Liver (tissue), 9 donors: Measurements from ENCODE around the gene GSTO2. TPM values are rescaled to one million over a fixed set of nuclear protein-coding genes. Genes with fewer than 3 reads are reported as not detected.

ENCODE experiments used
- DNase-seq: peaks from one replicate; pipeline ENCODE4 v3.0.0-alpha.2; 2017; ENCODE audit warnings: low spot score
- H3K27ac ChIP-seq, 2 donors: one replicate each; pipeline ENCODE4 v1.7.0; 2013; ENCODE audit warnings: inconsistent platforms in 2 of 2, low read length in 2 of 2, control low read depth in 1 of 2, low read depth in 1 of 2, mild to moderate bottlenecking in 1 of 2
- H3K27me3 ChIP-seq, 4 donors: one replicate each; pipeline versions ENCODE4 v1.6.1 to v1.7.0; 2013; ENCODE audit warnings: low read length in 3 of 4, inconsistent platforms in 1 of 4, mild to moderate bottlenecking in 1 of 4, moderate library complexity in 1 of 4; ENCODE audit not compliant: control insufficient read depth in 4 of 4, insufficient read depth in 4 of 4
- H3K36me3 ChIP-seq, 4 donors: one replicate each; pipeline versions ENCODE4 v1.6.1 to v1.7.0; 2013; ENCODE audit warnings: low read length in 3 of 4, mild to moderate bottlenecking in 3 of 4, low read depth in 1 of 4, moderate library complexity in 1 of 4; ENCODE audit not compliant: control insufficient read depth in 4 of 4, insufficient read depth in 3 of 4
- H3K4me1 ChIP-seq, 4 donors: one replicate each; pipeline versions ENCODE4 v1.6.1 to v1.7.0; 2013; ENCODE audit warnings: low read length in 3 of 4, mild to moderate bottlenecking in 3 of 4, moderate library complexity in 1 of 4; ENCODE audit not compliant: control insufficient read depth in 4 of 4, insufficient read depth in 4 of 4
- H3K4me3 ChIP-seq, 3 donors: one replicate each; pipeline versions ENCODE4 v1.6.1 to v1.7.0; 2013; ENCODE audit warnings: low read length in 3 of 3, control low read depth in 1 of 3, low read depth in 1 of 3, mild to moderate bottlenecking in 1 of 3
- H3K9ac ChIP-seq, 2 donors: one replicate each; pipeline ENCODE4 v1.7.0; 2013; ENCODE audit warnings: low read length in 2 of 2, mild to moderate bottlenecking in 2 of 2, moderate library complexity in 2 of 2, control low read depth in 1 of 2, low read depth in 1 of 2
- H3K9me3 ChIP-seq, 4 donors: one replicate each; pipeline versions ENCODE4 v1.6.1 to v1.7.0; 2013; ENCODE audit warnings: low read length in 3 of 4; ENCODE audit not compliant: control insufficient read depth in 4 of 4
- ATF3 ChIP-seq: IDR thresholded peaks from 2 replicates; pipeline ENCODE4 v1.6.1; 2016; ENCODE audit warnings: antibody characterized with exemption
- CTCF ChIP-seq: fragments of 150-350 bp; IDR thresholded peaks from 2 replicates; pipeline ENCODE4 v1.5.1; 2017; ENCODE audit warnings: improper control_type of control experiment, low read depth, low read length; ENCODE audit not compliant: missing input control
- EGR1 ChIP-seq, 2 donors: IDR thresholded peaks; 2 replicates each; pipeline ENCODE4 v1.6.1; 2016 to 2018; ENCODE audit warnings: antibody characterized with exemption in 2 of 2, low read depth in 2 of 2
- FOXA1 ChIP-seq: IDR thresholded peaks from 2 replicates; pipeline ENCODE4 v1.6.1; 2016; ENCODE audit warnings: antibody characterized with exemption
- FOXA2 ChIP-seq: IDR thresholded peaks from 2 replicates; pipeline ENCODE4 v1.6.1; 2016; ENCODE audit warnings: antibody characterized with exemption
- GABPA ChIP-seq, 2 donors: IDR thresholded peaks in 1 of 2; conservative IDR thresholded peaks in 1 of 2; 2 replicates each; pipeline ENCODE4 v1.6.1; 2016; ENCODE audit warnings: antibody characterized with exemption in 2 of 2, mild to moderate bottlenecking in 1 of 2, moderate library complexity in 1 of 2
- HNF4A ChIP-seq, 2 donors: conservative IDR thresholded peaks; 2 replicates each; pipeline ENCODE4 v1.6.1; 2016; ENCODE audit warnings: antibody characterized with exemption in 2 of 2, mild to moderate bottlenecking in 2 of 2
- HNF4G ChIP-seq: IDR thresholded peaks from 2 replicates; pipeline ENCODE4 v1.6.1; 2016; ENCODE audit warnings: antibody characterized with exemption
- JUND ChIP-seq, 2 donors: IDR thresholded peaks; 2 replicates each; pipeline ENCODE4 v1.6.1; 2016; ENCODE audit warnings: antibody characterized with exemption in 2 of 2
- MAX ChIP-seq: IDR thresholded peaks from 2 replicates; pipeline ENCODE4 v1.6.1; 2016; ENCODE audit warnings: antibody characterized with exemption
- NR2F2 ChIP-seq: IDR thresholded peaks from 2 replicates; pipeline ENCODE4 v1.6.1; 2016; ENCODE audit warnings: antibody characterized with exemption
- RAD21 ChIP-seq, 2 donors: IDR thresholded peaks; 2 replicates each; pipeline ENCODE4 v1.6.1; 2016; ENCODE audit warnings: antibody characterized with exemption in 2 of 2, mild to moderate bottlenecking in 2 of 2
- REST ChIP-seq: IDR thresholded peaks from 2 replicates; pipeline ENCODE4 v1.6.1; 2016; ENCODE audit warnings: antibody characterized with exemption, mild to moderate bottlenecking
- RXRA ChIP-seq, 2 donors: IDR thresholded peaks; 2 replicates each; pipeline ENCODE4 v1.6.1; 2017 to 2018; ENCODE audit warnings: antibody characterized with exemption in 2 of 2, mild to moderate bottlenecking in 1 of 2
- SP1 ChIP-seq: IDR thresholded peaks from 2 replicates; pipeline ENCODE4 v1.6.1; 2018; ENCODE audit warnings: antibody characterized with exemption, mild to moderate bottlenecking
- TAF1 ChIP-seq: conservative IDR thresholded peaks from 2 replicates; pipeline ENCODE4 v1.6.1; 2016; ENCODE audit warnings: antibody characterized with exemption, mild to moderate bottlenecking
- YY1 ChIP-seq: IDR thresholded peaks from 2 replicates; pipeline ENCODE4 v1.6.1; 2016; ENCODE audit warnings: antibody characterized with exemption, mild to moderate bottlenecking
- WGBS: extraction: QIAGEN DNeasy Blood & Tissue Kit; methylation state at CpG from one replicate; pipeline ENCODE4 v1.1.7; 2013; 5-methylcytosine and 5-hydroxymethylcytosine counted together
- polyA plus RNA-seq, 2 donors: library from polyadenylated mRNA; stranded (reverse) in 1 of 2; unstranded in 1 of 2; fragments of 200-250 nt in 1 of 2; fragments of >200 nt in 1 of 2; fragmentation: Nextera tagmentation in 1 of 2; extraction: Ambion mirVana in 1 of 2; gene quantifications; one replicate each; pipeline versions ENCODE4 v1.2.1 to v1.2.3, GENCODE V29; 2013 to 2015
- total RNA-seq, 2 donors: library from RNA; depleted of rRNA; stranded (reverse); fragments of >200 nt; gene quantifications; one replicate each; pipeline ENCODE4 v1.2.3, GENCODE V29; 2014
- TF ChIP-seq, protein P1 (sequence below): IDR thresholded peaks from 2 replicates; pipeline ENCODE4 v1.6.1; 2016; ENCODE audit warnings: antibody characterized with exemption
- donor health status: healthy.
- donor health status: healthy.
- donor health status: healthy.
- donor health status: healthy.
- donor health status: healthy.

The GSTO2 gene
- total and polyA plus RNA-seq, 4 donors: 1.0 to 4.6 (median 1.7) TPM

GRCh38 chr10:104299031-104299904 lies 30.3 kb downstream of the GSTO2 start:
- Histone ChIP-seq H3K27ac (peak overlapping the region; percentile 70 to 75), H3K36me3 (no peaks in the 10 kb centered on the region), H3K9me3 (no peaks in the 10 kb centered on the region), H3K4me1 (peaks cover 0 to 6% (median 3%) of the 10 kb centered on the region in 4 donors), H3K9ac (no peak overlapping the region), H3K27me3 (no peaks in the 10 kb centered on the region), H3K4me3 (no peak overlapping the region)
- TF ChIP-seq SP1: peak; percentile 47
- TF ChIP-seq FOXA1: no peak
- TF ChIP-seq RXRA (IDR thresholded peaks at IDR 0.05): peak; percentile 10 to 34
- no peak for TF ChIP-seq EGR1 (IDR thresholded peaks at IDR 0.05; ENCODE audit: low read depth in 2 of 2)
- no peak for TF ChIP-seq GABPA (IDR thresholded peaks at IDR 0.05 in 1 of 2, conservative IDR thresholded peaks at IDR 0.05 in 1 of 2)
- no peak for TF ChIP-seq HNF4G
- peak in 1 of 2 donors; percentile 5 for TF ChIP-seq JUND (IDR thresholded peaks at IDR 0.05)
- TF ChIP-seq CTCF: no peak
- TF ChIP-seq REST: peak; percentile 11
- TF ChIP-seq TAF1: no peak
- TF ChIP-seq YY1: no peak
- no peak for TF ChIP-seq HNF4A (conservative IDR thresholded peaks at IDR 0.05)
- TF ChIP-seq MAX: no peak
- TF ChIP-seq, protein P1, sequence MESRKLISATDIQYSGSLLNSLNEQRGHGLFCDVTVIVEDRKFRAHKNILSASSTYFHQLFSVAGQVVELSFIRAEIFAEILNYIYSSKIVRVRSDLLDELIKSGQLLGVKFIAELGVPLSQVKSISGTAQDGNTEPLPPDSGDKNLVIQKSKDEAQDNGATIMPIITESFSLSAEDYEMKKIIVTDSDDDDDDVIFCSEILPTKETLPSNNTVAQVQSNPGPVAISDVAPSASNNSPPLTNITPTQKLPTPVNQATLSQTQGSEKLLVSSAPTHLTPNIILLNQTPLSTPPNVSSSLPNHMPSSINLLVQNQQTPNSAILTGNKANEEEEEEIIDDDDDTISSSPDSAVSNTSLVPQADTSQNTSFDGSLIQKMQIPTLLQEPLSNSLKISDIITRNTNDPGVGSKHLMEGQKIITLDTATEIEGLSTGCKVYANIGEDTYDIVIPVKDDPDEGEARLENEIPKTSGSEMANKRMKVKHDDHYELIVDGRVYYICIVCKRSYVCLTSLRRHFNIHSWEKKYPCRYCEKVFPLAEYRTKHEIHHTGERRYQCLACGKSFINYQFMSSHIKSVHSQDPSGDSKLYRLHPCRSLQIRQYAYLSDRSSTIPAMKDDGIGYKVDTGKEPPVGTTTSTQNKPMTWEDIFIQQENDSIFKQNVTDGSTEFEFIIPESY: no peak
- TF ChIP-seq RAD21 (IDR thresholded peaks at IDR 0.05): no peak
- TF ChIP-seq ATF3: no peak
- peak; percentile 27 for TF ChIP-seq NR2F2
- no peak for TF ChIP-seq FOXA2
- DNase-seq: no peak
- 73% methylated on average over 13 of the region's 13 CpGs for WGBS
